Ishikawa (cell line): Measurements from ENCODE around the gene CFAP97.

ENCODE experiments used
- CEBPB ChIP-seq: IDR thresholded peaks from 2 replicates; pipeline ENCODE4 v1.6.1; 2012
- MAX ChIP-seq: IDR thresholded peaks from 2 replicates; pipeline ENCODE4 v1.6.1; 2012

GRCh38 chr4:185243879-185244278 lies 40.1 kb upstream of the CFAP97 start:
- no peak for TF ChIP-seq CEBPB
- TF ChIP-seq MAX: no peak
